Ovary (tissue), 3 donors: ENCODE results near the gene SCAF4.

ENCODE experiments used
- CTCF ChIP-seq, 3 donors: fragments of 450-650 bp in 2 of 3; fragments of 200-600 bp in 1 of 3; IDR thresholded peaks; one replicate each; pipeline versions ENCODE4 v1.5.1 to v1.8.0; 2016 to 2022; ENCODE audit warnings: antibody characterized with exemption in 3 of 3, mild to moderate bottlenecking in 1 of 3
- POLR2A ChIP-seq: fragments of 450-650 bp; IDR thresholded peaks from one replicate; pipeline ENCODE4 v1.6.1; 2017; ENCODE audit warnings: antibody characterized with exemption, mild to moderate bottlenecking, moderate library complexity
- donor health status: DM: no; HTN: no; CAD: no.

- TF ChIP-seq POLR2A (no peak), CTCF (IDR thresholded peaks at IDR 0.05) (no peak)
Observed at GRCh38 chr21:31716106-31716505, 15.8 kb downstream of the SCAF4 start.
